ENCODE measurements around the gene BDP1.

DNA sequence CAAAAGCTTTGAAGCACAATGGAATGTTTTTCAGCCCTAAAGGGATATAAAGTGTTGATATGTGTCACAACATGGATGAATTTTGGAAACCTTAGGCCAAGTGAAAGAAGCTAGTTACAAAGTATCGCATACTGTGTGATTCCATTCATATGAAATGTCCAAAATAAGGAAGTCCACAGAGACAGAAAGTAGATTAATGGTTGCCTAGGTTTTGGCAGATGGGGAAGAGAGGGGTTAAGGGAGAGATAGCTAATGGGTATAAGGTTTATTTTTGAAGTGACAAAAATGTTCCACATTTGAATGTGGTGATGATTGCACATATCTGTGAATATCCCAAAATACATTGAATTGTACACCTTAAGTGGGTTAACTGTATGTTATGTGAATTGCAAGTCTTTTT is 74.2 kb downstream of the BDP1 start:
- TF ChIP-seq POLR2A (IDR thresholded peaks at IDR 0.05; ENCODE audit: low read length) = no peak
- TF ChIP-seq GATA1 (IDR thresholded peaks at IDR 0.05; ENCODE audit: low read depth, low read length) = no peak

Measured in erythroblast (primary cell).